HG03097 (cell line): Measurements from ENCODE around the gene PRR14.
"Not testable (repeated sequence)": the region's sequence is repeated elsewhere in the genome, so short reads cannot be mapped to it uniquely, and the experiment has no call there.

Experiments used
- ATAC-seq: cut with Tn5 transposase; IDR thresholded peaks from one replicate; pipeline ENCODE4 v1.9.1; 2021; ENCODE audit not compliant: unreplicated experiment, low FRiP score

PRR14 gene

GRCh38 chr16:30688701-30689100, 37.9 kb downstream of the PRR14 start:
- ATAC-seq: no peak

GRCh38 chr16:30691907-30692306, 41.1 kb downstream of the PRR14 start:
- no peak for ATAC-seq

- ATAC-seq: no peak
Observed at GRCh38 chr16:30692396-30693064, 41.8 kb downstream of the PRR14 start.

- no peak for ATAC-seq
Observed at GRCh38 chr16:30694926-30695693, 44.4 kb downstream of the PRR14 start.

GRCh38 chr16:30696646-30697045, 45.9 kb downstream of the PRR14 start:
- ATAC-seq: not testable (repeated sequence)

GRCh38 chr16:30697264-30698138, 46.7 kb downstream of the PRR14 start:
- peak; percentile 86 for ATAC-seq

GRCh38 chr16:30698139-30698815, 47.5 kb downstream of the PRR14 start:
- peak; percentile 65 for ATAC-seq

- ATAC-seq: peak; percentile 28
Observed at GRCh38 chr16:30698816-30699614, 48.3 kb downstream of the PRR14 start, which contains the start of gene SRCAP. Gene SRCAP (plus strand): TSS chr16:30699171. CDS start chr16:30700825, 1,654 bp downstream.

GRCh38 chr16:30699615-30700099, 48.9 kb downstream of the PRR14 start:
- ATAC-seq: no peak

GRCh38 chr16:30700491-30700890, 49.7 kb downstream of the PRR14 start:
- ATAC-seq: no peak

GRCh38 chr16:30700971-30701370, 50.2 kb downstream of the PRR14 start:
- ATAC-seq: no peak

GRCh38 chr16:30703071-30703470, 52.3 kb downstream of the PRR14 start:
- ATAC-seq: not testable (repeated sequence)

- no peak for ATAC-seq
Observed at GRCh38 chr16:30703971-30704370, 53.2 kb downstream of the PRR14 start.
